GM19467 (cell line): ENCODE measurements around the gene MAPKBP1.
"Not testable (repeated sequence)": the region's sequence is repeated elsewhere in the genome, so short reads cannot be mapped to it uniquely, and the experiment has no call there.

Experiments
- ATAC-seq: cut with Tn5 transposase; IDR thresholded peaks from one replicate; pipeline ENCODE4 v1.9.1; 2021; ENCODE audit warnings: mild to moderate bottlenecking, moderate library complexity; ENCODE audit not compliant: unreplicated experiment

The MAPKBP1 gene

DNA sequence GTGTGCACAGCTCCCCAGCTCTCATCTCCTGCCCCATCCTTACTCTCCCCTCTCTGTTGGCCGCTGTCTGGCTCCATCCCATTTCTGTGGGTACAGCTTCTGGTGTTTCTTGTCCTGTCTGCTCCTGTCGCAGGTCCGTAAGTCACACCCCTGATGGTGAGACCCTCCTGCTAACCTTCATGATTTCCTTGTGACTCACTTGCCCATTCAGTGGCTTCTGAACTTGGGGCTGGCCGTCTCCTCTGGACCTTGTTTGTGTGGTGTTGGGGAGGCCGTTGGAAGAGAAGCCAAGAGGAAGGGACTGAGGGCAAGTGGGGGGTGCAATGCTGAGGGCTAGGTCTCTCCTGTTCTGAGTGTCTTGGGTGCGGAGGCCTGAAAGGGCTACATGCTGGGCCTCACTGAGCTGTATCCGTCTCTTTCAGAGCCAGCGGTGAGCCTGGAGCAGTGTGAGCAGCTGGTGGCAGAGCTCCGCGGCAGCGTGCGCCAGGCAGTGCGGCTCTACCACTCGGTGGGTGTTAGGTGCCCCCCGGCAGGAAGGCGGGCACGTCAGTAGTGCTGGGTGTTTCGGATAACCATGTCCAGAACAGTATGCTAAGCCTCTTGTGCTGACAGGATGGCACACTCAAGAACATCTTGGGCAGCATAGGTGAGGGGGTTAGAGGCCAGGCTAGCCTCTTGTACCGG, 49.9 kb downstream of the MAPKBP1 start:
- ATAC-seq, result no peak

GRCh38 chr15:41825145-41825544, 50.9 kb downstream of the MAPKBP1 start:
- ATAC-seq, result no peak

- ATAC-seq, result no peak
Measured at GRCh38 chr15:41825572-41826535, 51.6 kb downstream of the MAPKBP1 start.

DNA sequence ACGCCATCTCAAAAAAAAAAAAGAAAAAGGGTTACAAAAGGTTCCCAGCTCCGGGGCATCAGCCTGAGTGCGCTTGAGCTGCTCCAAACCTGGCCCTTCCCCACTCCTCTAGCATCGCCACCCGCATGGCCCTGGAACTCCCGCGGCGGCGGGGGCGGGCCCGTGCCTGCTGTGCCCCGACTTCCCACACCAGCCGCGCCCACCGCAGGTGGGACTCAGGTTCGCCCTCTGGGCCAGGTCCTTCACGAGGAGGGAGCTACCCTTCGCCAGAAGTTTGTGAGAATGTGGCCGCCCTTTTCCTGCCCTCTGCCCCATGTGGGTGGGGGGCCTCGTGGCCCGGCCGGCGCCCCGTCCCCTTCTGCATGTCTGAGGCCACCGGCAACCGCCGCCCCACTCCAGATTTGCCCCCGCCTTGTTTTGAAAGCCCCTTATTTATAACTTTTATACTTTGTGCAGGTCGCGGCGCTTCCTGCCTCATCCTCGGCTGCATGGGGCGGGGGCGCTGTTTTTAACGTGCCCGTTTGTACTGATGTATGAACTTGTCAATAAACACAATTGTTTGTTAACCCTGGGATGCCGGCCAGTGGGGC, 53.1 kb downstream of the MAPKBP1 start:
- no peak for ATAC-seq

- ATAC-seq, result peak; percentile 53
Measured at GRCh38 chr15:41827880-41828806, 53.9 kb downstream of the MAPKBP1 start, which contains the start of gene JMJD7. TSS of gene JMJD7 (plus strand) at chr15:41828092. CDS start at chr15:41828125, 33 bp downstream.

DNA sequence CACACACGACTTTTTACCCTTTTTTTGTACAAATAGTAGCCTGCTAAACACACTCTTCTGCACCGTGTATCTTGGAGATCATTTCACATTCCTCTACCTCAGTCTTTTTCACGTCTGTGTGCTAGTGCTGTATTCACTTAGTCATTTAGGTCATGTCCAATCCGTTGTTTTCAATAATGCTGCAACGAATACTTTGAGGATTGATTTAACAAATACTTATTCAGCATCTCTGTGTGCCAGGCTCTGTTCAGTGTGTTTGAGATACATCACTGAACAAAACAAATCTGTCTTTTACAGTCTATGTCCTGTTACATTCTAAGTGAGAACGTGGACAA, 54.5 kb downstream of the MAPKBP1 start:
- no peak for ATAC-seq

GRCh38 chr15:41829959-41830646, 55.8 kb downstream of the MAPKBP1 start:
- no peak for ATAC-seq

GRCh38 chr15:41831291-41831690, 57.0 kb downstream of the MAPKBP1 start:
- not testable (repeated sequence) for ATAC-seq

DNA sequence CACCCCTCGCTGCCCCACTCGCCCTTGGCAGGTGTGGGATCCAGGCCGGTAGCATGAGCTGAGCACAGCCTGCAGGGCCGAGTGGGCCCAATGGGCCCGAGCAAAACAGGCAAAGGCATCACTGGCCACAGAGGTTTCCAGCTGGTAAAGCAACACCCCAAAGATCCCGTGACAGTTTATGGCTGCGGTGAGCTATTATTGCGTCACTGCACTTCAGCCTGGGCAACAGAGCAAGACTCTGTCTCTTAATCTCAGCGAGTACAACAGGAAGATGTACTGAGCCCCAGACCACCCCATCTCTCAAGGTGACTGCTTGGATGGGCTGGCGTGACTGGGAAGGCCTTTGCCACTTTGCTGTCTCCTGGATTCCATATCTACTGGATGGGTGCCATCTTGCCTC, 57.9 kb downstream of the MAPKBP1 start:
- ATAC-seq, result no peak

GRCh38 chr15:41832875-41833274, 58.6 kb downstream of the MAPKBP1 start:
- ATAC-seq, result no peak

DNA sequence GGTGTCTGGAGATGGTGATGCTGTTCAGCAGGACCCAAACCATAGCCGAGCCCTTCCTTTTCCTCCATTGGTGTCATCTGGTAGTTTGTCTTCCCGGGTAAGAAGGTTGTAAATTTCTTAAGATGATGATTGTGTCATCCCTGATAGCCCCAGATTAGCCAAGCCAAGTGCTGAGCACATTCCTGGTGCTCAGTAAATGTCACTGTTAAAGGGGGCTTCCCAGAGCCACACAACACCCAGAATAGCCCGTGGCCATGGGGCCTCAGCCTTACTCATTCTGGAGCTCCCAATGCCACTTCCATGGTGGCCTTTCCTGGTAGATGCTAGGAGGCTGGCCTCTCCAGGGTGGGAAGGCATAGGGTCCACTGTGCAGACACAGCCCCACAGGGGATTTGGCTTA, 59.8 kb downstream of the MAPKBP1 start:
- ATAC-seq, result no peak

DNA sequence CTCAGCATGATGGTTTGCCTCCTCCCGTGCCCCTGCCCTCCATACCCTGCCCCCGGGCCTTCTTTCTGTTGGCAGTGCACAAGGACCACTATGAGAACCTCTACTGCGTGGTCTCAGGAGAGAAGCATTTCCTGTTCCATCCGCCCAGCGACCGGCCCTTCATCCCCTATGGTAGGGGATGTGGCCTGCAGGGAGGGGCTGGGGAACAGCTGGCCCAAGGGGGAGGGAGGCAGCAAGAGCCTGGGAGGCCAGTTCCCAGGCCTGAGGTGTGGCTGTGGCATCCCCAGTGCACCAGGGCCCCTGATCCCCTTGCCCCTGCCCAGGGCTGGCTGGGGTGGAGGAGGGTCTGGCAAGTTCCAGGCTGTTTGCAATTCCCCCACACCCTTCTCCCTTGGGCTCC, 61.8 kb downstream of the MAPKBP1 start:
- ATAC-seq, result no peak

GRCh38 chr15:41836713-41837454, 62.6 kb downstream of the MAPKBP1 start:
- ATAC-seq, result no peak

- no peak for ATAC-seq
Measured at GRCh38 chr15:41838400-41838897, 64.2 kb downstream of the MAPKBP1 start, which contains the start of gene PLA2G4B. TSS of gene PLA2G4B (plus strand) at chr15:41838847. CDS start at chr15:41838914, 67 bp downstream.

- no peak for ATAC-seq
Measured at GRCh38 chr15:41839781-41840491, 65.7 kb downstream of the MAPKBP1 start.

DNA sequence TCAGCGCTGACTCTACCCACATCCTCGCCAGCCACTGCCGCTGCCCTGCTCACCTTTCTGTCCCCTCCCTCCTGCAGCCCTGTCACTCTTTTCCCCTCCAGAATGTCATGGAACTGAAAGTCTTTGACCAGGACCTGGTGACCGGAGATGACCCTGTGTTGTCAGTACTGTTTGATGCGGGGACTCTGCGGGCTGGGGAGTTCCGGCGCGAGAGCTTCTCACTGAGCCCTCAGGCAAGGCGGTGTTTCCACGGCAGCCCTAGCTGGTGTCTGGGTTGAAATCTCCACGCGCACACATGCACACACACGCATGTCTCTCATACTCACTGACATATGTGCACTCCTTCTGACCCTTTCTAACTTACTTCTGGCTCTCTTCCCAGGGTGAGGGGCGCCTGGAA, 66.4 kb downstream of the MAPKBP1 start:
- ATAC-seq, result no peak

DNA sequence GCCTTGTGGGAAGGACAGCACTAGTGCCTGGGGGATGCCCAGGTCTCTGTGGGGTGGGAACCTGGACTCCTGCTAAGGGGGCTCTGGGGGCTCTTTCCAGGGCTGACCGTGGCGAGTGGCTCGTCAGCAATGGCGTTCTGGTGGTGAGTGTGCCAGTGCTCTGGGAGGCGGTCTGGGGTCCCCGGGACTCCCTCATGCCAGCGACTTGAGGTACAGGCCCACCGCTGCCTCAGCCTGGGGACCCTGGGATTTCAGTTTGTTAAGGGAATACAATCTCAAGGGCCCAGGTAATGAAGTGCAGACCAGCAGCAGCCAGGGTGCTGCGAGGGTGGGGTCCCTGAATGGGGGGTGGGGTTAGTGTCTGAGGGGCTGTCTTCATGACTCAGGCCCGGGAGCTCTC, 66.8 kb downstream of the MAPKBP1 start:
- no peak for ATAC-seq

DNA sequence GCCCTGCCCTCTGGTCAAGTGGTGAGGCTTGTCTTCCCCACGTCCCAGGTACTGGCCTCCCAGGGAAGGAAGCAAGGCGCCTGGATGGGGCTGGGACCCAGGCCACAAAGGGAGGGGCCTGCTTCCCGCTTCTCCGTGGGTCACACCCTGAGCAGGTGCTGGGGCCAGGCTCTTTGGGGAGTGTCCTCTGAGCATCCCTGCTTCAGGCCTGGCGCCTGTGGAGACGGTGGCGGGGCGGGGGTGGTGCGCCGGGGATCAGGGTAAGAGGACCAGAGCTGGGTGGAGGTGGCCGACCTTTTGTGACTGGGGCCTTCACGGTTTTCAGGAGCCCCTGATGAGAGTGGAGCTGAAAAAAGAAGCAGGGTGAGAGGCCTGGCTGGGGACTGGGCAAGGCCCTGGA, 67.9 kb downstream of the MAPKBP1 start:
- ATAC-seq, result no peak
